OCI-M2 (cell line): ENCODE results near the gene RNF17.
"Not testable (repeated sequence)": the region's sequence is repeated elsewhere in the genome, so short reads cannot be mapped to it uniquely, and the experiment has no call there.

ENCODE experiments used
- DNase-seq: peaks from one replicate; lab custom pipeline; 2025; ENCODE audit not compliant: unreplicated experiment; lab: John Stamatoyannopoulos, UW

Gene RNF17

GRCh38 chr13:24745516-24745860 lies 18.5 kb upstream of the RNF17 start:
- DNase-seq: no peak

- no peak for DNase-seq
Measured at GRCh38 chr13:24745861-24746617, 17.9 kb upstream of the RNF17 start.

- DNase-seq: no peak
Measured at GRCh38 chr13:24746618-24747247, 17.2 kb upstream of the RNF17 start.

DNA sequence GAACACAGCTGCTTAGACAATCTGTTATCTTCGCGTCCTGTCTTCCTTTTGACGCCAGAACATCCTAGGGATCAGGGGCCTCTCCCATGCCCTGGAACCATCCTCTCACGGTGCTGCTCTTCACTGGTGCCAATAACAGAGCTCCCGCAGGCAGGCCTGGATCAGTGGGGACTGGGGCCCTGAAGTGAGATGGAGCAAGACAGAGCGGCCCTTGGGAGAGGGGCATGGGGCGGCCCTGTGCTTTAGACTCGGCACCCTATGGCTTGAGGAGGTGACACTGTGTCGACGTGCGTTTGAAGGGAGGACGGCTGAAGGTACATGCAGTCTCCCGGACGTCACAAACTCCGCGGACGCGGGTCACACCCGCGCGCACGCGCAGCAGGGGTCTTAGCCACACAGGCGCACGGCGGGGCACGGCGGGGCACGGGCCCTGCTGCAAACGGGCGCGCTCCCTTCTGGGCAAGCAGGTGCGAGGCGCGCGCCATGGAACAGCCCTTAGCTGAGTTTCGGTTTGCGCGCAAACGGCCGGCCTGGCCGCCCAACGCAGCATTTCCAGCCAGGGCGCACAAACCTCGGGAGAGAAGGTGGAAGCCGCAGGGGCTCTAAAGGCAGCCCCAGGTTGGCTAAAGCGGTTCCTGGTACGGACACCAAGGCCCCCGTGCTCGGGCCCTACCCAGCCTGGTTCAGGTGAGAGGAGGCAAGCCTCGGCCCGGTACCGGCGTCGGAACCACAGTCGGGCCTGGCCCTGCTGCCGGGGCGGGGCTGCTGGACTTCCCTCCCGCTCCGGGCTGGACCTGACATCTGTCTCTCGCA lies 16.5 kb upstream of the RNF17 start:
- DNase-seq: no peak

DNA sequence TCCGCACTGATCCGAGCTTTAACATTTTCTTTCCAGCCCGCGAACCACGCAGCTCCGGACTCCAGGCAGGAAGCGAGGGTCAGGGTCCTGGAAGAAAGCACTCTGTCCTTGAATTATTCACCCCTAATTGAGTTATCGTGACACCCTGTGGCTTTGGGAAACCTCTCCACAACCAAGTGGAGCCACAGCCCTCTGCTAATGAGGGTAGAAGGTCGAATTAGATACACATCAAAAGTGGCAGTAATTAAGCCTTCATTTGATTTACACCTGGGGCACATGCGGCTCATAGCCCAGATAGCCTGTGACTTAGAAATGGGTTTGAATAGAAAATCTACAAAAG lies 15.9 kb upstream of the RNF17 start:
- DNase-seq: no peak

- DNase-seq: no peak
Measured at GRCh38 chr13:24759197-24759596, 4.8 kb upstream of the RNF17 start.

GRCh38 chr13:24764276-24764630 lies 284 bp downstream of the RNF17 start:
- DNase-seq: no peak

- DNase-seq: no peak
Measured at GRCh38 chr13:24777171-24777570, 13.2 kb downstream of the RNF17 start.

DNA sequence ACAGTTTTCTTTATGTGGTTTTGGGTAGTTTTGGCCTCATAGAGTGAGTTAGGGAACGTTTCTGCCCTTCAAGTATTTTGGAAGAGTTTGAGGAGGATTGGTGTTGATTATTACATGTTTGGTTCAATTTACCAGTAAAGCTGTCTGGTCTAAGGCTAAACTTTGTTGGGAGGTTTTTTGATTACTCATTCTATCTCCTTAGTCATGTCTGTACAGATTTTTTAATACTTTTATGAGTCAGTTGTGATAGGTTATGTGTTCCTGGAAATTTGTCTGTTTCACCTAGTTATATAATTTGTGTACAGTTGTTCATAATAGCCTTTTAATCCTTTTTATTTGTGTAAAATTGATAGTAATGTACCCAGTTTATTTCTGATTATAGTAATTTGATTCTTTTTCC lies 20.4 kb downstream of the RNF17 start:
- no peak for DNase-seq

- no peak for DNase-seq
Measured at GRCh38 chr13:24788538-24788937, 24.6 kb downstream of the RNF17 start.

DNA sequence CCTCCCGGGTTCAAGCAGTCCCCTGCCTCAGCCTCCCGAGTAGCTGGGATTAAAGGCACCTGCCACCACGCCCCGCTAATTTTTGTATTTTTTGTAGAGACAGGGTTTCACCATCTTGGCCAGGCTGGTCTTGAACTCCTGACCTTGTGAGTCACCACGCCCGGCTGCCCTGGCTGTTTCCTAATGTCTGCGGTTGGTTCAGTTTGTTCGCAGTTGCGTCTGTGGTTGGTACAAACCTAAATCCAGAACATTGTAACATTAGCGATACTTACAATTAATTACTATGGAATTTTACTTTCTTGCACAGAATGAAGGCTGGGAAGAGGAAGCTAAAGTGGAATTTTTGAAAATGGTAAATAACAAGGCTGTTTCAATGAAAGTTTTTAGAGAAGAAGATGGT lies 38.1 kb downstream of the RNF17 start:
- no peak for DNase-seq

GRCh38 chr13:24821207-24821606 lies 57.2 kb downstream of the RNF17 start:
- no peak for DNase-seq

DNA sequence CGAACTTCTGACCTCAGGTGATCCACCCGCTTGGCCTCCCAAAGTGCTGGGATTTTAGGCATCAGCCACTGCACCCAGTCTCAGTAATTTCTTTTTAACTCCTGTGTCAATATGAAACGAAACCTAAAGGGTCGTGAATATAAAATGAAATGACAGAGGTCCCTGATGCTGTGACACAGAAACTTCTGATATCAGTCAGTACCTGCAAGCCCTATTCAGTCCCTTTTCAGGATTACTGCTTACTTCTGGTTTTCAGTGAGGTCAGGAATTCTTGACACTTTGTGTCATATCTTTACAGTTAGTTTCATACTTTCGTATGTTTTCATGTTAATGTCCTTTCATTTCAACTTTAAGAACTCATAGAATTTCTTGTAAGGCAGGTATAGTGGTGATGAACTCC lies 58.7 kb downstream of the RNF17 start:
- DNase-seq: no peak

- not testable (repeated sequence) for DNase-seq
Measured at GRCh38 chr13:24823122-24823710, 59.2 kb downstream of the RNF17 start.

- DNase-seq: no peak
Measured at GRCh38 chr13:24827799-24828198, 63.8 kb downstream of the RNF17 start.

DNA sequence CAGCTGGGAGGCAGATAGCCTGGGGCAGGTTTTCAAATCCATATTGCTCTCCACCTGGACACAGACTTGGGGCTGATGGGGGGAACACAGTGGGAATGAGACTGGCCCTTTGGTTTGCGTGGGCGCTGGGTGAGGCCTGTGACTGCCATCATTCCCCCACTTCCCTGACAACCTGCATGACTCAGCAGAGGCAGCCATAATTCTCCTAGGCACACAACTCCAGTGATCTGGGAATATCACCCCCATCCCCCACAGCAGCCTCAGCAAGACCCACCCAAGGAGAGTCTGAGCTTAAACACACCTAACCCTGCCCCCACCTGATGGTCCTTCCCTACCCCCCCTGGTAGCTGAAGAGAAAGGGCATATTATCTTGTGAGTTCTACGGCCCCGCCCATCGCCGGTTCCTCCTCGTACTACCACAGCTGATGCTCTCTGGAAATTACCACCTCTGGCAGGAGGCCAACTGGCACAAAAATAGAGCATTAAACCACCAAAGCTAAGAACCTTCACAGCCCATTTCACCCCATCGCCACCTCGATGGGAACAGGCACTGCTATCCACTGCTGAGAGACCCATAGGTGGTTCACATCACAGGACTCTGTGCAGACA lies 71.0 kb downstream of the RNF17 start:
- no peak for DNase-seq

DNA sequence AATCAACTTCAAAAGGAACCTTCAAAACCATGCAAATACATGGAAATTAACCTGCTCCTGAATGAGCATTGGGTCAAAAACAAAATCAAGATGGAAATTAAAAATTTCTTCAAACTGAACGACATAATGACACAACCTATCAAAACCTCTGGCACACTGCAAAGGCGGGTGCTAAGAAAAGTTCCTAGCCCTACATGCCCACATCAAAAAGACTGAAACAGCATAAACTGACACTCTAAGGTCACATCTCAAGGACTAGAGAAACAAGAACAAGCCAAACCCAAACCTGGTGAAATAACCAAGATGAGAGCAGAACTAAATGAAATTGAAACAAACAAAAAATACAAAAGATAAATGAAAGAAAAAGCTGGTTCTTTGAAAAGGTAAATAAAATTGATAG lies 73.6 kb downstream of the RNF17 start:
- not testable (repeated sequence) for DNase-seq

GRCh38 chr13:24842549-24843274 lies 78.7 kb downstream of the RNF17 start:
- no peak for DNase-seq

DNA sequence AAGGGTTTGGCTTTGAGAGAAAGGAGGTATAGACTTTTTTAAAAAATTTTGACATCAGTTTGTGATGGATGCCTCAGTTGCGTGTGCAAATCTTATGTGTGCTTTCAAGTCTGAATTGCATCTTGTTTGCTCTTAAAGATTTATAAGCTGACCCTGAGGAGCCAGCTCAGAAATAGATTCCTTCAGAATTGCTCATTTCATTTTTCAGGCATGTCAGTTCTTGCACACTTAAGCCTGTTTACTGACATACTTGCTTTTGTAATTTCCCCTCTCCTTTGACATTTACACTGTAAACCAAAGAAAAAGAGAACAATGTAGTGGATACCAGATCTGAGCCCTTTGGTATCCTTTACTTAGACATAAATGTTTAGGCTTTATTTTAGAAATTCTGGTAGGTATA lies 87.6 kb downstream of the RNF17 start:
- DNase-seq: no peak

DNA sequence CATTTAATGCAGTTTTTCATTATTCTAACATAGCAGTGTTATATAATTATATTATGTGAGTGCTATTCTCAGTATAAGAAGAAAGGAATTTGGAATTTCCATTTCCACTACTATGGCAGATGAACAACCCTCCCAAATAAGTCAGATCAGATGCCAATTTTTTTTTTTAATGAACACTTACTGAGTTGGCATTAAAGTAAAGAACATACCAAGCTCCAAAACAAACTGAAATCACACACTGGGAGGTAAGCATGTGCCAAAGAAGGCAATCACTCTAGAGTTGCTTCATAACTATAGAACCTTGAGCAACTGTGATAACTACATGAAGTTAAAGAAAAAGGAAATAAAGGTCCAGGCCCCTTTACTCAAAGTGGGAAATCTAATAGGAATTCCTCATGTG lies 90.3 kb downstream of the RNF17 start:
- DNase-seq: no peak

GRCh38 chr13:24858953-24859352 lies 95.0 kb downstream of the RNF17 start:
- DNase-seq: no peak
